ENCODE measurements around the gene TCFL5.

GRCh38 chr20:62821726-62822210 lies 39.9 kb downstream of the TCFL5 start:
- TF ChIP-seq CTCF (IDR thresholded peaks at IDR 0.05) (no peak), POLR2A (IDR thresholded peaks at IDR 0.05) (no peak)
